BJ (cell line): ENCODE results near the gene CDKN2D. TPM values are rescaled to one million over a fixed set of nuclear protein-coding genes. Genes with fewer than 3 reads are reported as not detected.

ENCODE experiments used
- CTCF ChIA-PET: fragments of 350-600 bp; formaldehyde crosslinking; extraction: SDS; loops from one replicate; lab custom pipeline; 2021; ENCODE audit warnings: antibody characterized with exemption, inconsistent platforms; lab: Yijun Ruan, JAX
- POLR2A ChIA-PET: fragments of 300-600 bp; sonication (Branson Sonifier 250); formaldehyde crosslinking; extraction: SDS; loops from one replicate; lab custom pipeline; 2021; ENCODE audit warnings: antibody characterized with exemption; lab: Charles Lee
- DNase-seq: peaks from one replicate; pipeline ENCODE4 v3.0.0-alpha.2; 2011; ENCODE audit warnings: low read depth
- H3K27me3 ChIP-seq: 2 replicates; pipeline ENCODE4 v1.6.0; 2011; ENCODE audit warnings: low read length; ENCODE audit not compliant: control insufficient read depth, insufficient read depth
- H3K36me3 ChIP-seq: 2 replicates; pipeline ENCODE4 v1.5.1; 2011; ENCODE audit warnings: low read length; ENCODE audit not compliant: control insufficient read depth, insufficient read depth
- H3K4me3 ChIP-seq: 2 replicates; pipeline ENCODE4 v1.5.1; 2011; ENCODE audit warnings: low read depth, mild to moderate bottlenecking, control low read depth, low read length
- CTCF ChIP-seq: IDR thresholded peaks from 2 replicates; pipeline ENCODE4 v1.5.1; 2011; ENCODE audit warnings: low read depth, mild to moderate bottlenecking, control low read depth, inconsistent platforms, low read length, moderate library complexity; ENCODE audit not compliant: insufficient read depth
- polyA plus RNA-seq: library from polyadenylated mRNA; depleted of rRNA; stranded (reverse); fragments of >200 nt; gene quantifications from 2 replicates; pipeline ENCODE4 v1.2.3, GENCODE V29; 2011; rRNA removed
- small RNA-seq: library from RNA; depleted of rRNA; stranded (forward); fragments of <200 nt; gene quantifications from one replicate; pipeline ENCODE3, GENCODE V24; 2012; ENCODE audit warnings: low replicate concordance, low read depth; ENCODE audit not compliant: insufficient read length

The CDKN2D gene
- polyA plus RNA-seq, 1 experiment: 15.5 TPM

DNA sequence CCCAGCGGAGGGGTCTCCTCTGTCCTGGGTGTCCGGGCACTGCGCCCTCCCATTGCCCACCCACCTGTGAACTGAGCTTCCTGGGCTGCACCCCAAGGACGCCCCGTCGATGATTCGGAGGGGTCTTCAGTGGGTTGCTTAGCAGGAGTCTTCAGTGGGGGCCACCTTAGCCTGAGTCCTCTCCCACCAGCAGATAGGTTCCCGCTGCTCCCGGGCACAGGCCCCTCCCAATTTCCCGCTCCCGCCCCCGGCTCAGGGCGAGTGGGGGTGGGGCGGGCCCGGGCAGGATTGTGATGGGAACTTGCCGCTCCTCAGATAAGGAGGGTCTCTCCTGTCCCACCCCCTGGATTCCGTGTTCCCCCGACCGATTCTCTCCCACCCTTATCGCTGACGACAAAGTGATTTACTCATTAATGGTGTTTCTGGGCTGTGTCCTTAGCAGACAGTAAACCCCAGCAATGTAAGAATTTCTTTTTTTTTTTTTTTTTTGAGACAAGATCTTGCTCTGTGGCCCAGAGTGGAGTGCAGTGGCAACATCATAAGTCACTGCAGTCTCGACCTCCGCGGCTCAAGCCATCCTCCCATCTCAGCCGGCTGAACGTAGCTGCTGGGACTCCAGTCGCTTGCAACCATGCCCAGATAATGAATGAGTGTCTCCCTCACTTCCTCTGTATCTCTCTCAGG lies 50.9 kb downstream of the CDKN2D start:
- Histone ChIP-seq H3K27me3 (peaks cover 27% of the 10 kb centered on the region), H3K4me3 (peak overlapping the region; percentile 30), H3K36me3 (no peaks in the 10 kb centered on the region)
- ChIA-PET CTCF (interaction anchor here (0.6 to 1.7 kb wide), 4 partner anchors 10 to 48 kb away, joined by 3 to 6 read pairs (median 5); partner anchors contain the start of gene KRI1), POLR2A (no interaction called here)
- no peak for TF ChIP-seq CTCF
- no peak for DNase-seq

DNA sequence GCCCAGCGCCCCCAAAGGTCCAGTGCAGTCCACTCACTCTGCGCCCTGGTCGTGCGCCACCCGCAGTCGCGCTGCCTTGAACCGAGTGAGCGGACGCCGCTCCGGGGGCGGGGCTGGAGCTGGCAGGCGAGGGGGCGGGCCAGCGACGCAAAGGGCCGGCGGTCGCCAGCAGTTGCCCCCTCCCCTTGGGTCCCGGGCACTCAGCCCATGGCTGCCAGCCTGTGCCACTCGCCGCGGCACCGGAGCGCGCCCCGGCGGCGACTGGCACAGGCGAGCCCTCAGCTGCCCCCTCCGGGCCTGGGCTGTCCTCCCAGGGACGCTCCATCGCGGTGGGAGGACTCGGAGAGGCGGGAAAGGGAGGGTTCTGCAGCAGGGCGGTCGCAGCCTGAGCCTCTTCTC lies 51.4 kb downstream of the CDKN2D start, which contains the start of gene S1PR5:
TSS of gene S1PR5 (minus strand) at position 87 of the 399 bp plus-strand sequence. CDS start 2,436 bp downstream, outside the sequence.
- TF ChIP-seq CTCF: no peak
- Histone ChIP-seq H3K36me3 (no peaks in the 10 kb centered on the region), H3K27me3 (peaks cover 27% of the 10 kb centered on the region), H3K4me3 (peak within 1 kb of the TSS; percentile 30)
- ChIA-PET POLR2A (no interaction called here), CTCF (interaction anchor here (1.1 to 1.7 kb wide), 4 partner anchors 10 to 63 kb away, joined by 3 to 6 read pairs (median 5); no protein-coding TSS in a partner anchor)
- DNase-seq: no peak

DNA sequence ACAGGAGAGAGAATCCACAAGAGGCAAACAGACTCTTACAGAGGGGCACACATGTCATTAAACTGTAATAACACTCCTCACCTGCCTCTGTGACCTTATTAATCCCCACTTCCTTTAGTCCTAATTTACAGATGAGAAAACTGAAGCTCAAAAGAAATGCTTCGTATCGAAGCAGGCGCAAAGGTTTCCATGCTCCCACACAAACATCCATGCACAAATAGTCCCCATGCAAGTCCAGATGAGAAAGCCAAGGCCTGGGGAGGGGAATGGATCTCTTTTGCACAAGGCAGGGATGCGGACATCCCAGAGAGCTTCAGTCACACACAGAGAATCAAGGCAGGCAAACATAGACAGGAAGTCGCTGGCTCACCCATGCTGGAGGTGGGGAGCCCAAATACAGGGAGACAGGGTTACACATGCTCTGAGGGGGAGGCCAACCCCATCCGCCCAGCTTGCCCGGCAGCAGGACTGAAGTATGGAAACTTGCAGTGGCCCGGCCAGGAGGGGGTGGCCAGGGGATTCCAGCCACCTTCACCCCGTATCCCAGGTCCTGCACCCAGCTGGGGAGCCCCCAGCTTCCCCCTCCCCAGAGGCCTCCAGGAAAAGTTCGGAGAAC lies 52.0 kb downstream of the CDKN2D start:
- Histone ChIP-seq H3K4me3 (peak overlapping the region; percentile 30), H3K36me3 (no peaks in the 10 kb centered on the region), H3K27me3 (peaks cover 27% of the 10 kb centered on the region)
- POLR2A ChIA-PET: no interaction called here
- no peak for DNase-seq
- no peak for TF ChIP-seq CTCF
- CTCF ChIA-PET: interaction anchor here (1.0 to 1.7 kb wide), 6 partner anchors 9 to 64 kb away, joined by 3 to 6 read pairs (median 5); no protein-coding TSS in a partner anchor

Small RNA genes lying within 50 kb of the gene (small RNA-seq; reads per million reads assigned to genes)
- not detected for gene MIR1238
- not detected for gene RNU7-140P

Other genes starting within 250 kb of the CDKN2D start
- gene RAVER1, start 235.4 kb downstream of the CDKN2D start, polyA plus RNA-seq: 2.5 and 5.1 TPM in 2 replicates
- gene ICAM3, start 229.4 kb downstream of the CDKN2D start, polyA plus RNA-seq: 11.7 and 17.3 TPM in 2 replicates
- 31.7 and 40.9 TPM in 2 replicates for gene TYK2, start 188.4 kb downstream of the CDKN2D start, polyA plus RNA-seq
- gene CDC37, start 165.4 kb downstream of the CDKN2D start, polyA plus RNA-seq: 361 and 429 TPM in 2 replicates
- 3.4 and 4.2 TPM in 2 replicates for gene PDE4A, start 148.4 kb downstream of the CDKN2D start, polyA plus RNA-seq
- gene KEAP1, start 65.6 kb downstream of the CDKN2D start, polyA plus RNA-seq: 47.3 and 114 TPM in 2 replicates
- gene S1PR5, start 51.5 kb downstream of the CDKN2D start, polyA plus RNA-seq: 0.23 and 0.40 TPM in 2 replicates
- 6.8 and 13.0 TPM in 2 replicates for gene ATG4D, start 25.1 kb downstream of the CDKN2D start, polyA plus RNA-seq
- gene KRI1, start 3.0 kb downstream of the CDKN2D start, polyA plus RNA-seq: 8.4 and 10.0 TPM in 2 replicates
- gene AP1M2, start 18.3 kb upstream of the CDKN2D start, polyA plus RNA-seq: not detected in 2 replicates
- gene SLC44A2, start 56.6 kb upstream of the CDKN2D start, polyA plus RNA-seq: 78.0 and 114 TPM in 2 replicates
- gene ILF3, start 85.4 kb upstream of the CDKN2D start, polyA plus RNA-seq: 99.0 and 148 TPM in 2 replicates
- gene QTRT1, start 132.5 kb upstream of the CDKN2D start, polyA plus RNA-seq: 23.9 and 46.5 TPM in 2 replicates
- gene DNM2, start 149.1 kb upstream of the CDKN2D start, polyA plus RNA-seq: 43.5 and 64.2 TPM in 2 replicates